Urinary bladder (tissue), 4 donors: ENCODE measurements around the gene SCTR. TPM values are rescaled to one million over a fixed set of nuclear protein-coding genes. Genes with fewer than 3 reads are reported as not detected.

Experiments used
- DNase-seq: peaks from one replicate; pipeline ENCODE4 v3.0.0-alpha.2; 2015; ENCODE audit errors: extremely low spot score
- H3K27ac ChIP-seq: one replicate; pipeline ENCODE4 v1.5.1; 2013; ENCODE audit warnings: low read depth, mild to moderate bottlenecking, moderate library complexity
- H3K36me3 ChIP-seq: one replicate; pipeline ENCODE4 v1.6.1; 2013; ENCODE audit warnings: mild to moderate bottlenecking, moderate library complexity; ENCODE audit not compliant: insufficient read depth
- H3K4me1 ChIP-seq: one replicate; pipeline ENCODE4 v1.6.1; 2013; ENCODE audit warnings: mild to moderate bottlenecking, moderate library complexity; ENCODE audit not compliant: insufficient read depth
- H3K4me3 ChIP-seq: one replicate; pipeline ENCODE4 v1.5.1; 2013; ENCODE audit warnings: low read depth, low read length
- WGBS: extraction: QIAGEN DNeasy Blood & Tissue Kit; methylation state at CpG from one replicate; pipeline ENCODE4 v1.1.7; 2013; 5-methylcytosine and 5-hydroxymethylcytosine counted together
- polyA plus RNA-seq: library from polyadenylated mRNA; stranded (reverse); fragments of 200-250 nt; gene quantifications from one replicate; pipeline ENCODE4 v1.2.3, GENCODE V29; 2013
- total RNA-seq: library from RNA; depleted of rRNA; stranded (reverse); fragments of >200 nt; gene quantifications from one replicate; pipeline ENCODE4 v1.2.3, GENCODE V29; 2014
- donor health status: healthy with polysubstance abuse.
- donor health status: healthy.

SCTR gene
- total and polyA plus RNA-seq, 2 donors: not detected

- 92% methylated on average over 24 of the region's 24 CpGs for WGBS
- H3K27ac ChIP-seq: no peak overlapping the region
- H3K36me3 ChIP-seq: no peaks in the 10 kb centered on the region
- H3K4me1 ChIP-seq: no peaks in the 10 kb centered on the region
- DNase-seq: no peak
- no peak overlapping the region for H3K4me3 ChIP-seq
Observed at GRCh38 chr2:119488245-119489214, 35.8 kb downstream of the SCTR start.

GRCh38 chr2:119487434-119488244 lies 36.6 kb downstream of the SCTR start:
- no peaks in the 10 kb centered on the region for H3K4me1 ChIP-seq
- no peak overlapping the region for H3K27ac ChIP-seq
- no peaks in the 10 kb centered on the region for H3K36me3 ChIP-seq
- 56% methylated on average over 9 of the region's 9 CpGs for WGBS
- no peak overlapping the region for H3K4me3 ChIP-seq
- no peak for DNase-seq

GRCh38 chr2:119486886-119487285 lies 37.4 kb downstream of the SCTR start:
- 52% methylated on average over 7 of the region's 7 CpGs for WGBS
- no peaks in the 10 kb centered on the region for H3K4me1 ChIP-seq
- H3K4me3 ChIP-seq: no peak overlapping the region
- DNase-seq: no peak
- no peaks in the 10 kb centered on the region for H3K36me3 ChIP-seq
- H3K27ac ChIP-seq: no peak overlapping the region

GRCh38 chr2:119486196-119486827 lies 38.0 kb downstream of the SCTR start:
- 93% methylated on average over 10 of the region's 10 CpGs for WGBS
- H3K36me3 ChIP-seq: no peaks in the 10 kb centered on the region
- no peak overlapping the region for H3K27ac ChIP-seq
- H3K4me3 ChIP-seq: no peak overlapping the region
- H3K4me1 ChIP-seq: no peaks in the 10 kb centered on the region
- DNase-seq: no peak

- H3K36me3 ChIP-seq: no peaks in the 10 kb centered on the region
- H3K4me3 ChIP-seq: no peak overlapping the region
- H3K4me1 ChIP-seq: no peaks in the 10 kb centered on the region
- H3K27ac ChIP-seq: no peak overlapping the region
- WGBS: 70% methylated on average over 12 of the region's 12 CpGs
- DNase-seq: no peak
Observed at GRCh38 chr2:119485336-119486110, 38.8 kb downstream of the SCTR start.

GRCh38 chr2:119484834-119485233 lies 39.4 kb downstream of the SCTR start:
- 58% methylated on average over 6 of the region's 6 CpGs for WGBS
- no peak for DNase-seq
- no peak overlapping the region for H3K27ac ChIP-seq
- no peak overlapping the region for H3K4me3 ChIP-seq
- H3K4me1 ChIP-seq: no peaks in the 10 kb centered on the region
- H3K36me3 ChIP-seq: no peaks in the 10 kb centered on the region

GRCh38 chr2:119483896-119484718 lies 40.2 kb downstream of the SCTR start:
- Histone ChIP-seq H3K4me1 (no peaks in the 10 kb centered on the region), H3K36me3 (no peaks in the 10 kb centered on the region), H3K27ac (no peak overlapping the region), H3K4me3 (no peak overlapping the region)
- 95% methylated on average over 11 of the region's 11 CpGs for WGBS
- DNase-seq: no peak

- H3K36me3 ChIP-seq: no peaks in the 10 kb centered on the region
- no peak overlapping the region for H3K4me3 ChIP-seq
- H3K4me1 ChIP-seq: no peaks in the 10 kb centered on the region
- 83% methylated on average over 5 of the region's 5 CpGs for WGBS
- no peak for DNase-seq
- no peak overlapping the region for H3K27ac ChIP-seq
Observed at GRCh38 chr2:119483395-119483753, 40.9 kb downstream of the SCTR start.

- Histone ChIP-seq H3K4me3 (no peak overlapping the region), H3K27ac (no peak overlapping the region), H3K4me1 (no peaks in the 10 kb centered on the region), H3K36me3 (no peaks in the 10 kb centered on the region)
- WGBS: 75% methylated on average over 20 of the region's 20 CpGs
- no peak for DNase-seq
Observed at GRCh38 chr2:119482481-119483394, 41.5 kb downstream of the SCTR start.

GRCh38 chr2:119481501-119482455 lies 42.5 kb downstream of the SCTR start:
- H3K27ac ChIP-seq: no peak overlapping the region
- no peak overlapping the region for H3K4me3 ChIP-seq
- no peak for DNase-seq
- no peaks in the 10 kb centered on the region for H3K4me1 ChIP-seq
- no peaks in the 10 kb centered on the region for H3K36me3 ChIP-seq
- 86% methylated on average over 16 of the region's 16 CpGs for WGBS

- no peak for DNase-seq
- Histone ChIP-seq H3K4me1 (no peaks in the 10 kb centered on the region), H3K27ac (no peak overlapping the region), H3K36me3 (no peaks in the 10 kb centered on the region), H3K4me3 (no peak overlapping the region)
- WGBS: 89% methylated on average over 11 of the region's 11 CpGs
Observed at GRCh38 chr2:119480718-119481142, 43.6 kb downstream of the SCTR start.
